Measurements from ENCODE around the gene MATN3.

DNA sequence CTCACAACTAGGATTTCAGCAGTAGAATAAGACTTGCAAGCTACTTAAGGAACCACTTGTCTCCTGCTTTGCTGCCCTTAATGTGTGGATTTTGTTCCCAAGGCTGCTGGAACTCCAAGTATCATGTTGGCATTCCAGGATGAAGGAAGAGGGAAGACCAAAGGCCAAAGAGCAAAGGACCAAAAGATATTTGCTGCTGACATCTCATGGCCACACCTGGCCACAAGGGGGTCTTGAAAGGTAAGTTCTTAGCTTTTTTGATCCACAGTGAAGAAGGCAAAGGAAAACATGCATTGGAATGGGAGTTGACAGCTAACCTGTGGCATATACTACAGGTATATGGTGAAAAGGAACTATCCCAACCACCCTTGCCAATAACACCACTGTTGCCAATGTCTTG lies 3.9 kb upstream of the MATN3 start:
- TF ChIP-seq, protein P1, sequence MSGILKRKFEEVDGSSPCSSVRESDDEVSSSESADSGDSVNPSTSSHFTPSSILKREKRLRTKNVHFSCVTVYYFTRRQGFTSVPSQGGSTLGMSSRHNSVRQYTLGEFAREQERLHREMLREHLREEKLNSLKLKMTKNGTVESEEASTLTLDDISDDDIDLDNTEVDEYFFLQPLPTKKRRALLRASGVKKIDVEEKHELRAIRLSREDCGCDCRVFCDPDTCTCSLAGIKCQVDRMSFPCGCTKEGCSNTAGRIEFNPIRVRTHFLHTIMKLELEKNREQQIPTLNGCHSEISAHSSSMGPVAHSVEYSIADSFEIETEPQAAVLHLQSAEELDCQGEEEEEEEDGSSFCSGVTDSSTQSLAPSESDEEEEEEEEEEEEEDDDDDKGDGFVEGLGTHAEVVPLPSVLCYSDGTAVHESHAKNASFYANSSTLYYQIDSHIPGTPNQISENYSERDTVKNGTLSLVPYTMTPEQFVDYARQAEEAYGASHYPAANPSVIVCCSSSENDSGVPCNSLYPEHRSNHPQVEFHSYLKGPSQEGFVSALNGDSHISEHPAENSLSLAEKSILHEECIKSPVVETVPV (CRISPR knock-in tag; IDR thresholded peaks at IDR 0.05), result no peak
- TF ChIP-seq, protein P2, sequence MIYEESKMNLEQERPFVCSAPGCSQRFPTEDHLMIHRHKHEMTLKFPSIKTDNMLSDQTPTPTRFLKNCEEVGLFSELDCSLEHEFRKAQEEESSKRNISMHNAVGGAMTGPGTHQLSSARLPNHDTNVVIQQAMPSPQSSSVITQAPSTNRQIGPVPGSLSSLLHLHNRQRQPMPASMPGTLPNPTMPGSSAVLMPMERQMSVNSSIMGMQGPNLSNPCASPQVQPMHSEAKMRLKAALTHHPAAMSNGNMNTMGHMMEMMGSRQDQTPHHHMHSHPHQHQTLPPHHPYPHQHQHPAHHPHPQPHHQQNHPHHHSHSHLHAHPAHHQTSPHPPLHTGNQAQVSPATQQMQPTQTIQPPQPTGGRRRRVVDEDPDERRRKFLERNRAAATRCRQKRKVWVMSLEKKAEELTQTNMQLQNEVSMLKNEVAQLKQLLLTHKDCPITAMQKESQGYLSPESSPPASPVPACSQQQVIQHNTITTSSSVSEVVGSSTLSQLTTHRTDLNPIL (CRISPR knock-in tag; IDR thresholded peaks at IDR 0.05; ENCODE audit: low read depth), result no peak
- TF ChIP-seq TOX (CRISPR knock-in tag; IDR thresholded peaks at IDR 0.05; ENCODE audit: borderline replicate concordance), result no peak
- TF ChIP-seq, protein P3, sequence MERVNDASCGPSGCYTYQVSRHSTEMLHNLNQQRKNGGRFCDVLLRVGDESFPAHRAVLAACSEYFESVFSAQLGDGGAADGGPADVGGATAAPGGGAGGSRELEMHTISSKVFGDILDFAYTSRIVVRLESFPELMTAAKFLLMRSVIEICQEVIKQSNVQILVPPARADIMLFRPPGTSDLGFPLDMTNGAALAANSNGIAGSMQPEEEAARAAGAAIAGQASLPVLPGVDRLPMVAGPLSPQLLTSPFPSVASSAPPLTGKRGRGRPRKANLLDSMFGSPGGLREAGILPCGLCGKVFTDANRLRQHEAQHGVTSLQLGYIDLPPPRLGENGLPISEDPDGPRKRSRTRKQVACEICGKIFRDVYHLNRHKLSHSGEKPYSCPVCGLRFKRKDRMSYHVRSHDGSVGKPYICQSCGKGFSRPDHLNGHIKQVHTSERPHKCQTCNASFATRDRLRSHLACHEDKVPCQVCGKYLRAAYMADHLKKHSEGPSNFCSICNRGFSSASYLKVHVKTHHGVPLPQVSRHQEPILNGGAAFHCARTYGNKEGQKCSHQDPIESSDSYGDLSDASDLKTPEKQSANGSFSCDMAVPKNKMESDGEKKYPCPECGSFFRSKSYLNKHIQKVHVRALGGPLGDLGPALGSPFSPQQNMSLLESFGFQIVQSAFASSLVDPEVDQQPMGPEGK (CRISPR knock-in tag; IDR thresholded peaks at IDR 0.05; ENCODE audit: borderline replicate concordance), result no peak
- no peak for TF ChIP-seq RARB (CRISPR knock-in tag; IDR thresholded peaks at IDR 0.05)
- TF ChIP-seq TCF4 (CRISPR knock-in tag; IDR thresholded peaks at IDR 0.05; ENCODE audit: borderline replicate concordance), result no peak
- no peak for TF ChIP-seq ISL1 (CRISPR knock-in tag; IDR thresholded peaks at IDR 0.05)
- no peak for TF ChIP-seq ZFP3 (CRISPR knock-in tag; IDR thresholded peaks at IDR 0.05)
- no peak for TF ChIP-seq ZNF70 (CRISPR knock-in tag; IDR thresholded peaks at IDR 0.05)
- no peak for TF ChIP-seq ZNF565 (CRISPR knock-in tag; conservative IDR thresholded peaks at IDR 0.05; ENCODE audit: low read depth)
- TF ChIP-seq ARNTL (CRISPR knock-in tag; IDR thresholded peaks at IDR 0.05; ENCODE audit: borderline replicate concordance, low read depth), result no peak
- TF ChIP-seq, protein P4, sequence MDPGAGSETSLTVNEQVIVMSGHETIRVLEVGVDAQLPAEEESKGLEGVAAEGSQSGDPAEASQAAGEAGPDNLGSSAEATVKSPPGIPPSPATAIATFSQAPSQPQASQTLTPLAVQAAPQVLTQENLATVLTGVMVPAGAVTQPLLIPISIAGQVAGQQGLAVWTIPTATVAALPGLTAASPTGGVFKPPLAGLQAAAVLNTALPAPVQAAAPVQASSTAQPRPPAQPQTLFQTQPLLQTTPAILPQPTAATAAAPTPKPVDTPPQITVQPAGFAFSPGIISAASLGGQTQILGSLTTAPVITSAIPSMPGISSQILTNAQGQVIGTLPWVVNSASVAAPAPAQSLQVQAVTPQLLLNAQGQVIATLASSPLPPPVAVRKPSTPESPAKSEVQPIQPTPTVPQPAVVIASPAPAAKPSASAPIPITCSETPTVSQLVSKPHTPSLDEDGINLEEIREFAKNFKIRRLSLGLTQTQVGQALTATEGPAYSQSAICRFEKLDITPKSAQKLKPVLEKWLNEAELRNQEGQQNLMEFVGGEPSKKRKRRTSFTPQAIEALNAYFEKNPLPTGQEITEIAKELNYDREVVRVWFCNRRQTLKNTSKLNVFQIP (CRISPR knock-in tag; IDR thresholded peaks at IDR 0.05; ENCODE audit: borderline replicate concordance, low read depth), result no peak

Data from SK-N-SH treated with all-trans-retinoic acid at 6 μM for 48 hours (cell line).